GM21737 (cell line): ENCODE data around the gene CRISPLD2.
"Not testable (repeated sequence)": the region's sequence is repeated elsewhere in the genome, so short reads cannot be mapped to it uniquely, and the experiment has no call there.

Experiments
- ATAC-seq: cut with Tn5 transposase; IDR thresholded peaks from one replicate; pipeline ENCODE4 v1.9.1; 2021; ENCODE audit warnings: mild to moderate bottlenecking, moderate library complexity; ENCODE audit not compliant: unreplicated experiment

CRISPLD2 gene

GRCh38 chr16:84821728-84822689, 2.2 kb downstream of the CRISPLD2 start:
- ATAC-seq = no peak

GRCh38 chr16:84822990-84823389, 3.2 kb downstream of the CRISPLD2 start:
- ATAC-seq = no peak

DNA sequence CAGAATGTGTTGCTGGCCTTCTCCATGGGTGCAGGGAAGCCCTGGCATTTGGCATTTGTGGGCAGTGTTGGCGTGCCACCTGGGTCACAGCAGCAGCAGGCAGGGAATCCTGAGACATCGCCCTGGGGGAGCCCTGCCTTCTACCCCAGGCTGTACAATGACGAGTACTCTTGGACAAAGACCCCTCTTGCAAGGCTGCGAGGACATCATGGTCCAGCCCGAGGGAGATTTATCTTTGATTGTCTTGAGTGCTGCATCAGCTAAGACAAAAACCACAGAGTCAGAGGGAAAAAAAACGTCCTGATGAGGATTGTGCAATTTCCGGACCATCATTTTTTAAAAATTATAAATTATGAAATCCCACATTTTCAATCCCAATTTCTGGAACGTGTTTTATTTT, 3.7 kb downstream of the CRISPLD2 start:
- ATAC-seq = no peak

- no peak for ATAC-seq
These were observed 4.1 kb downstream of the CRISPLD2 start for GRCh38 chr16:84823926-84824325.

DNA sequence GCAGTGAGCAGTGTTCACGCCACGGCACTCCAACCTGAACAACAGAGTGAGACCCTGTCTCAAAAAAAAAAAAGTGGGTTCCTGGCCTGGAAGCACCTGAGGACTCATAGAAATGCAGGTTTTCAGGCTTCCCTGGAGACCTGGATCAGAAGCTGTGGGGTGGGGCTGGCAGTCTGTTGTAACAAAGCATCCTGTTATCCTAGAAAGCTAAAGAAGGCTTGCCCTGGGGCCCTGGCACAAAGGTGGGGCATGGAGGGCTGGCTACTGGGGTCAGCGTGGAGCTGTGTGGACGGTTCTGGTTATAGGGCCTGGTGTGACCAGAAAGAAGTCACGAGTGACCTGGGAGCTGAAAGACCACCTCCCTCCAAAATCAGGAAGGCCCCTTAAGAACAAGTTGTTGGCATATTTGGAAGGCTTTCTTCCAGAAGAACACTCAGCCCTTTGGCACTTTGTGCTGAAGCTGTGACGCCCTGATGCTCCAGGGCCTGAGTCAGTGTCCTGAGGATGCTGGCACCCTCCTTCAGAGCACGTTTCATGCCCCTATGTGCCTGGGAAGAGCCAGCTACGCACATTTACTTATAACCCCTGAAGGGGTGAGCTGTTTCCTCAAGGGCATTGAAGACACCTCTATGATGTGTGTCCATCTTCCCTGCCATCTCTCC, 6.2 kb downstream of the CRISPLD2 start:
- no peak for ATAC-seq

DNA sequence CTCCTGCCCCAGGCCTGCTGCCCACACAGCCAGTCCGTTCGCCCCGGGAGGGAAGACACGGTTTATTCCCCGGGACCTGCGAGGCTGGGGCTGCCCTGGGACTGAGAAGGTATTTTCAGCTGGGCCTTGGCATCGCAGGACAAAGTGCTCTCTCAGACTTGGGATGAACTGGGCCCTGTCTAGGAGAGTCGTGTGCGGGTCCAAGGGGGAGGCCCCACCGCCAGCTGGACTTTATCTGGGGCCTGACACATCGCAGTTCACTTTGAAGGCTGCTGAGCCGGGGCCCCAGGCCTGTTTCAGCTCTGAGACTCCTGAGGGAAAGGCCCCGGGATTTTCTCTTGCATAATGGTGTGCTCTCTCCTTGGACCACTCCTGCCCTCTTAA, 6.8 kb downstream of the CRISPLD2 start:
- ATAC-seq = no peak

GRCh38 chr16:84827131-84827574, 7.4 kb downstream of the CRISPLD2 start:
- ATAC-seq = no peak

DNA sequence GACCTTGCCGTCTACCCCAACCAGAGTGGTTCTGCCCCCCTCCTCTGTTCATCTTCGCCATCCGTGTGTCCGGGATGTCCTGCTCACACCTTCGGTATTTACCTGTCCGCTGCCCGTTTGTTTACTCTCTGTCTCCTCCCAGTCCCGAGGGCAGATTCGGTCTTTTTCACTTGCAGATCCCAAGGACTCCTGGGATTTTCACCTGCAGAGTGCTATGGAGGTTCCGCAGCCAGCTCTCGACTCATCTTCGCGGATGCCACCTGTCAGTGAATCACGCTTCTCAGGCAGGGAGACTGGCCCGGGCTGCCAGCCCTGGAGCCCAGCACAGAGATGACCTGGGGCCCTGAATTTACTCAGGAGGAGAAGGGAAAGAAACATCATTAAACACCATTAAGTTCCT, 8.1 kb downstream of the CRISPLD2 start:
- ATAC-seq = no peak

DNA sequence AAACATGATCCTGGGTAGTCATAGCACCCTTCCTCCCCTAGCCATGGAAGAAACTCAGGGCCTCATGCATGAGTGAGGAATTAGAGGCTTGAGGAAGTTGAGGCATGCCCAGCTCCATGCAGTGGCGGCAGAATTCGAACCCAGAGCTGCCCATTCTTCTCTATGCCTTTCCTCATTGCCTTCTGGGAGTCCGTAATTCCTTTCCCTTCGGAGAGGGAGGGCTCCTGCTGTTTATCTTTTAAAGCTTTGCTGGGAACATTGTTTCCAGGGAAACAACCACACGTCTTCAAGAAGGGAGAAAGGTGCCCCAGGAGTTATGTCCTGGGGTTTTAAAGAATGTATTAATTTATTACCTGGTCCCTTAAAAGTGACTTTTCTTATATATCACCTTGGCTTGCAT, 8.5 kb downstream of the CRISPLD2 start:
- no peak for ATAC-seq

DNA sequence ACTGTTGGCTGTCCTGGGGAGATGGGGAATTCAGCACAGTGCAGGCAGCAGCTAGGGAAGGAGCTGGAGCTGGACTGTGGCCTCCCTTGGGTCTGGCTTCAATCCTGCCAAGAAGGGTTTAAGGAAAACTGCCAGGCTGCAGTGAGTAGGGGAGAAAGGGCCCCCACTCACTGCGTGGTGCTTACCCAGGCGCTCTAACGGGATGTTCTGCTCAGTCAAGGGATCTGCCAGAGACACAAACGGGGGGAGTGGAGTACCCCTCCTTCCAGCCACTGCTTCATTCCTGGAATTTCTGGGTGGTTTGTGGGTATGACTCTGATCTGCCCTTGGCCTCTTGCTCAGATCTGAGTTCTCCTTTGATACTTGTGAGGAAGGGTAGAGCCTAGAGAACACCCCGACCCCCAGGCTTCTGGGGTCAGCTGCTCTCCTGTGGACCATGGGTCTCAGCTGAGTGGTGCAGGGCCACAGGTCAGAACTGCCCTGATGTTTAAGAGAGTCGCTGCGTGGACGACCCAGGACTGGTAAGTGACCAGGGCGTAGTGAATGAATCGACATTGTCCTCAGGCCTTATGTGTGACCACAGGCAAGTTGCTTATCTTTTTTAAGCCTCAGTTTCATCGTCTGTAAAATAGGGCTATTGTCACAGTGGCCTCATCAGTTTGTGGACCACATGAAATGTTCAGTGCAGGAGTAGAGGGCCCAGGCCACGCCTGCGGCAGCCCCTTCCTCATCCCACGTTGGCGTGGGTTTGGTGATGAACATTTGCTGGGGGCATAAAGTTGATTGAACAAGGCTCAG, 9.6 kb downstream of the CRISPLD2 start:
- no peak for ATAC-seq

DNA sequence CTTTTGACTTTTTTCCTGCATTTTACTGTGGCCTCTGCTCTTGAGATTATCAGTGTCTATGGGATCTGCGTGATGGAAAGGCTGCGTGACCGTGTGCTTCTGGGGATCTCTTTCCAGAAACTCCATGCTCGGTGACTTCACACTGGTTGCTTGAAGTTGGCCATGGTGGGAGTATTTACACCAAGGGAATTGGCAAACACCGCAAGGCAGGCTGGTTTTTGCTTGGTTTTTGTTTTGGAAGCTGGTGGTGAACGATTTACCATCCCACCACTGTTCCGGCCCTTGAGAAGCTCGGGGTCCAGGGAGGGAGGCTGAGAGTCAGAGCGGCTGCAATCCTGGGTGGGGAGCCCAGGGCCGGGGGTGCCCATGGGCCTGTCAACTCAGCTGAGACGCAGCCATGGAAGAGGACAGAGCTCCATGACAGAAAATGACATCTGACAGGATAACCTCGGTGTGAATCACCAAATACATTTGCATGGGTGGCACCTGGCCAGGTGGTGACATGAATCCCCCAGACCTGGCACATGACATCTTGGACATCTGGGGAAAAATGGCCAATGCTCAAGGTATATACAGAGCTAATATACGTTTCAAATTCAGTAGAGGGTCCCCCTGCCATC, 11.1 kb downstream of the CRISPLD2 start:
- ATAC-seq = no peak

DNA sequence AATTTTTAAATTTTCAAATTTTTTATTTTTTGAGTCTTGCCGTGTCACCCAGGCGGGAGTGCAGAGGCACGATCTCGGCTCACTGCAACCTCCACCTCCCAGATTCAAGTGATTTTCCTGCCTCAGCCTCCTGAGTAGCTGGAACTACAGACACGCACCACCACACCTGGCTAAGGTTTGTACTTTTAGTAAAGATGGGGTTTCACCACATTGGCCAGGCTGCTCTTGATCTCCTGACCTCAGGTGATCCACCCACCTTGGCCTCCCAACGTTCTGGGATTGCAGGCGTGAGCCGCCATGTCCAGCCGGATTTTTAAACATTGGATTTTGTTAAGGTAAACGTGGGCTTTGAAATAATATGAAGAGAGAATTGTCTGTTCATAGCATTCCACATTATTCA, 11.9 kb downstream of the CRISPLD2 start:
- ATAC-seq = not testable (repeated sequence)

- no peak for ATAC-seq
These were observed 12.8 kb downstream of the CRISPLD2 start for GRCh38 chr16:84832488-84833143.

GRCh38 chr16:84833144-84833500, 13.3 kb downstream of the CRISPLD2 start:
- ATAC-seq = no peak

DNA sequence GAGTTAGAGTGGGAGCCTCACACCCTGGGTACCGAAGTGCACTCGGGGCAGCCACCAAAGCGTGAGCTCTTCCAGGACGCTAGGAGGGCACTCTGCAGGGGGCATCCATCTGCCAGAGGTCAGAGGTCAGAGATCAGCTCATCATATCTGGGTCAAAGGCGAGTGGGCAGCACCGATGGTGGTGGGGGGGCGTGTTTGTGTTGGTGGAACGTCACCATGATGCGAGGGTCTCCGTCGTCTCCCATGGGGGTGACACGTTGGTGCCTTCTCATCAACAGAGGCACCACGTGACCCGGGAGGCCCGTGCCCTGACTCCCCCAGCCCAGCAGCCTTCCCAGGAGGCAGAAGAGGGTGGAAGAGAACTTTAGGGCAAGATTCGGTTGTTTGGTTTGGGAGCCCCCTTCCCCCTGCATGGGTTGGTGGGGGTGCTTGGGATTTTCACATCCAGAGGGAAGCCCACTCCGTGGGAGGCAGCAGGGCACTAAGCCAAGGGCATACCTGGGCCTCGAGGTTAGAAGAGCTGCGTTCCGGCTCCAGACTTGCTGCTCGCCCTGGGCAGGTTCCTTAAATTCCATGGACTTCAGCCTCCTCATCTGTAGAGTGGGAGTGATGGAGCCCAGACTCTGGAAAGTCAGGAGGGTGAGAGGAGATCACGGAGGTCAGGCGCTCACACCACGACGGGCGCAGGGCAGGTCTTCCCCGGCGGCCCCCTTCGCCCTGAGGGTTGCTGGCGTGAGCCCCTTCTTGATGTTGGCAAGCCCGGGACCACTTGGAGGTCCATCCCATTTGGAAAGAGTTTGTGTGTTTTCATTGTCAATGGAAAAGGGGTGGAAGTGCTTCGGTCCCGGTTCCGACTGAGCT, 14.0 kb downstream of the CRISPLD2 start:
- no peak for ATAC-seq

- ATAC-seq = no peak
These were observed 14.6 kb downstream of the CRISPLD2 start for GRCh38 chr16:84834403-84834772.

DNA sequence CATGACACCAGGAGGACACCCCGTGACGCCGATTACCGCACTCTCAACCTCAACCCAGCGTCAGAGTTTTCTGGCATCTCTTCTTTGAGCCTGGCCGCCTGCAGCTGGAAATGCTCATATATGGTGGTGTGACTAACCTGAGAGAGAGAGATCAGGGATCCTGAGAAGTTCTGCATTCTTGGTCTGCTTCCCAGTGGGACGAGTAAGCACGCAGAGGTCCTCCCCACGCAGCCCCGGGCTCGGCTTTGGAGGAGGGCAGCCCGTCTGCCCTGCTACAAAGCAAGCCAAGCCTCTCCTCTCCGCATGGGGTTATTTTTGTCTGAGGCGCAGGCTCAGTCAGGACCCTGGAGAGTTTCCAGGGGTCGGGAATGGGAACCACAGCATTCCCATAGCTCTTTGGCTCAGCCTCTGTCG, 16.5 kb downstream of the CRISPLD2 start:
- no peak for ATAC-seq

DNA sequence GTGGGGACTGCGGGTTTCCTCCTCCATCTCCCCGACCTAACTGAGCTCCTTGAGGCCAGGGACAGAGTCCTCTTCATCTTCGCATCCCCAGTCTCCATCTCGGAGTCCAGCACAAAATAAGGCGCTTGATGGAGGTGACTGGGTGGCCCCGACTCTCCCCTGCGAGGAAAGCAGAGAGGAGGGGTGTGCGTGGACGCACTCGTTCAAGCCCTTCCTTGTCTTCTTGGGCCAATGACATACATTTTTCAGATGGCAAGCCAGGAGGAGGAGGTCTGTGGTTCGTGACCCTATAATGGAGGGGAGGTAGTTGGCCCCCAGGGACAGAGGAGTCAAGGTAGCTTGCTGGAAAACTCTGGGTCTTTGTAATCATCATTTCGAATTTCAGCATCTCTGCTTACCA, 17.2 kb downstream of the CRISPLD2 start:
- ATAC-seq = no peak

DNA sequence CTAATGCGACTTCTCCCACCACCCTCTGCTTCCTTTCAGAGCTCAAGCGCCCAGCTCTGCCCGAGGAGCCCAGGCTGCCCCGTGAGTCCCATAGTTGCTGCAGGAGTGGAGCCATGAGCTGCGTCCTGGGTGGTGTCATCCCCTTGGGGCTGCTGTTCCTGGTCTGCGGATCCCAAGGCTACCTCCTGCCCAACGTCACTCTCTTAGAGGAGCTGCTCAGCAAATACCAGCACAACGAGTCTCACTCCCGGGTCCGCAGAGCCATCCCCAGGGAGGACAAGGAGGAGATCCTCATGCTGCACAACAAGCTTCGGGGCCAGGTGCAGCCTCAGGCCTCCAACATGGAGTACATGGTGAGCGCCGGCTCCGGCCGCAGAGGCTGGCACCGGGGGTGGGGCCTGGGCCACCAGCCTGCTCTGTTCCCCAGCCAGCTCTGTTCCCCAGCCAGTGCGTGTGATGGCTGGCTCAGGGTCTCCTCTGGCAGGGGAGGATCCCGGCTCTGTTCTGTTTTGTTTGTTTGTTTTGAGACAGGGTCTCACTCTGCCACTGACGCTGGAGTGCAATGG, 18.7 kb downstream of the CRISPLD2 start:
- no peak for ATAC-seq
